Central memory CD8-positive, alpha-beta T cell (primary cell): ENCODE data around the gene HECTD2.

Source experiments
- ATAC-seq: fragments of 150-1000 bp; cut with Tn5 transposase; replicated peaks from 2 replicates; pipeline ENCODE4 v1.10.0; 2022; ENCODE audit warnings: mild to moderate bottlenecking, moderate FRiP score, moderate number of reproducible peaks; ENCODE audit not compliant: poor library complexity, severe bottlenecking; ENCODE audit errors: extremely low read depth
- DNase-seq, 2 donors: peaks; one replicate each; pipeline ENCODE4 v3.0.0; 2021; ENCODE audit warnings: low spot score in 2 of 2
- H3K27ac Mint-ChIP-seq: one replicate; pipeline ENCODE4 v1.8.0; 2022; ENCODE audit warnings: low read depth, mild to moderate bottlenecking, moderate library complexity, mixed read lengths
- H3K27me3 Mint-ChIP-seq: one replicate; pipeline ENCODE4 v1.8.0; 2022; ENCODE audit warnings: mixed read lengths
- H3K36me3 Mint-ChIP-seq: one replicate; pipeline ENCODE4 v1.8.0; 2022; ENCODE audit warnings: mild to moderate bottlenecking, moderate library complexity, mixed read lengths; ENCODE audit not compliant: insufficient read depth
- H3K4me1 Mint-ChIP-seq: one replicate; pipeline ENCODE4 v1.8.0; 2022; ENCODE audit warnings: mixed read lengths
- H3K4me3 Mint-ChIP-seq: one replicate; pipeline ENCODE4 v1.8.0; 2022; ENCODE audit warnings: mild to moderate bottlenecking, moderate library complexity, mixed read lengths
- H3K9me3 Mint-ChIP-seq: one replicate; pipeline ENCODE4 v1.8.0; 2022; ENCODE audit warnings: mixed read lengths

Gene HECTD2

DNA sequence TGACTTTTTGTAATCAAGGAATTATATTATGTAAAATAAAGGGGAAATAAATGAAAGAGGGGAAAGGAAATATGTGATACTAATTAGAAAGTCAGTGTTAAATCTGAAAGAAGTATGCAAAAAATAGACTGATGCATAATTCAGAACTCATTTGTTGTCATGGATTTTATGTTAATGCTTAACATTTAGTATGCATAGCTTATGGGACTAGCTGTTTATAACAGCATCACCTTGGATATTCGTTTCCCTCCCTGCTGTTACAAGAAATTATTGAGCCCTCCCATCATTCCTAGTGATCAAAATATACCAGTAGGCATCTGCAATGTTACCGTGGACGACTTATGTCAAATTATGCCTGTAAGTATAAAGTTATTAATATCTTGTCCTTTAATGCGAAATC lies 85.9 kb downstream of the HECTD2 start:
- Mint-ChIP-seq H3K36me3 (no peaks in the 10 kb centered on the region), H3K27me3 (no peaks in the 10 kb centered on the region), H3K9me3 (no peaks in the 10 kb centered on the region), H3K27ac (no peak overlapping the region), H3K4me3 (no peak overlapping the region), H3K4me1 (no peaks in the 10 kb centered on the region)
- no peak for ATAC-seq
- DNase-seq, result no peak

DNA sequence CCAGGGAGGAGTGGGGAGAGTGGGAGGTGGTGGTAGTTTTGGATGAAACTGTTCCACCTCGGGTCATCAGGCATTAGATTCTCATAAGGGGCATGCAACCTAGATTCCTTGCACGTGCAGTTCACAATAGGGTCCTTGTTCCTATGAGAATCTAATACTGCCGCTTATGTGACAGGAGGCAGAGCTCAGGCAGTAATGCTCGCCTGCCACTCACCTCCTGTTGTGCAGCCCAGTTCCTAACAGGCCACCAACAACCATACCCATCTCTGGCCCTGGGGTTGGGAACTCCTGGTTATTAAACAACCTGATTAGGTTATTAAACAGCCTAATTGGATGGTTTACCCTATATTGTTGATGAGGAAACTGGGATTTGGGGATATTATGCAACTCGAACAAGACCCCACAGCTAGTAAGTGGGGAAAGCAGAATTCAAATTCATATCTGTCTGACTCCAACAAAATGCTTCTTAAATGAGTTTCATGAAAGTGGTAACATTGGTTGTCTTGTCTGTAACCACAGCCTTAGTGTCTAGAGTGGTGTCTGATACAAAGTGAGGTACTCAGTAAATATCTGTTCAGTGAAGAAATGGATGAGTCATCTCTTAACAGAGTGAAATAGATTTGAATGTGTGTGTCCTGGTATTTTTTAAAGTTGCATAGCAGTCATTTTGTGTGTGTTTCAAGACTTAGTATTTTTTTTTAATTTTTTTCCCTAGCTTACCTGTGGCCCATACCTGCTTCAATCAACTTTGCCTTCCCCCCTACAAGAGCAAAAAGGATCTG lies 101.6 kb downstream of the HECTD2 start:
- H3K4me3 Mint-ChIP-seq, result no peak overlapping the region
- DNase-seq, result no peak
- no peaks in the 10 kb centered on the region for H3K36me3 Mint-ChIP-seq
- no peak for ATAC-seq
- H3K27ac Mint-ChIP-seq, result no peak overlapping the region
- H3K4me1 Mint-ChIP-seq, result no peaks in the 10 kb centered on the region
- no peaks in the 10 kb centered on the region for H3K27me3 Mint-ChIP-seq
- H3K9me3 Mint-ChIP-seq, result no peaks in the 10 kb centered on the region

DNA sequence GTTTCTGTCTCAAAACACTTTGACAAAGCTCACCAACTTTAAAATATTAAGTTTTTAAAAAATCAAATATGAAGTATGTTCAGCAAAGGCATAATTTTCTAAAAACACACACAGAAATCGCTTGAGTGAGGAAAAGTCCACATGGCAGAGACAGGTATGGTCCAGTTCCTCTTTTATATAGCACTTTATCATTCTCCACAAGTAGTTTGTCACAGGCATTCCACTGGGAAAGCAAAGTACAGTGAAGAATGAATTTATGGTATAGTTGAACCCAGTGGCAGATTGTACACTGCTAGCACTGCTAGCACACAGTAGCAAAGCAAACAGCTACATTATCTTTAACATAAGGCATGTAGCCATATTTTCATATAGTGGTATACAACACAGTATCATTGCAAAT lies 102.3 kb downstream of the HECTD2 start:
- no peak overlapping the region for H3K4me3 Mint-ChIP-seq
- no peaks in the 10 kb centered on the region for H3K36me3 Mint-ChIP-seq
- no peaks in the 10 kb centered on the region for H3K27me3 Mint-ChIP-seq
- ATAC-seq, result no peak
- no peaks in the 10 kb centered on the region for H3K9me3 Mint-ChIP-seq
- no peak for DNase-seq
- H3K4me1 Mint-ChIP-seq, result no peaks in the 10 kb centered on the region
- no peak overlapping the region for H3K27ac Mint-ChIP-seq

DNA sequence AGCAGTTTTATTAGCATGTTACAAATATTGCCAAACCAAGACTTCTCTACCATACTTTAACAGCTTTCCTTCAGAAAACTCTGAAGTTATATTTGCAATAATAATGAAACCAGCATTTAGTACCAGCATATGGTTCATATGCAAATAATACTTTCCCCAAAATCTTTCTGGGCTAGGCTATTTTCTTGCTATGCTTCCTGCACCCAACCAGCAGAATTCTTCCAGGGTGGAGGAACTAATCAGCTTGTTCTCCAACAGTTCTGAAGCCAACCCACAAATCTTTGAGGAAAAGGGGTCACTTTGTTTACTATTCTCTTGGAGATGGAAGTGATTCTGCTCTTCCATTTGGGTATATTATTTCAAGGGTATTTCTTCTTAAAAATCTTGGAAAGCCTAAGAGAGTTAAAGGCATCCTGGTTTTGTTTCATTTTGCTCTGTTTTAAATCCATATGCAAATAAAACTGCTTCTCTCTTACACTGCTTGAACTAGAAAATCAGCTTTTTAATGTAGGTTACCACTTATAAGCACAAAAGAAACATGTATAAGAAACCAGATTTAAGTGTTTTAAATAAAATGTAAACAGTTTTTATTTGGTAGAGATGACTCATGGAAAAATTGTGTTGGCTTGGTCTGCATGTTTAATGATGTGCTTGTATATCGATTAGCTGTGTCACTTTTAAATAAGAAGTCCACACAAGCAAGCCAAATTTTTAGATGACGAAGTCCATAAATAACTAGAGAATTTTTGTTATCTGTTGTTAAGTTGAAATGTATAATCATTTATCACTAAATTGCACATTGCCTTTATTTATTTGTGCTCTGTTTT lies 103.7 kb downstream of the HECTD2 start:
- Mint-ChIP-seq H3K36me3 (no peaks in the 10 kb centered on the region), H3K27me3 (no peaks in the 10 kb centered on the region)
- DNase-seq, result no peak

DNA sequence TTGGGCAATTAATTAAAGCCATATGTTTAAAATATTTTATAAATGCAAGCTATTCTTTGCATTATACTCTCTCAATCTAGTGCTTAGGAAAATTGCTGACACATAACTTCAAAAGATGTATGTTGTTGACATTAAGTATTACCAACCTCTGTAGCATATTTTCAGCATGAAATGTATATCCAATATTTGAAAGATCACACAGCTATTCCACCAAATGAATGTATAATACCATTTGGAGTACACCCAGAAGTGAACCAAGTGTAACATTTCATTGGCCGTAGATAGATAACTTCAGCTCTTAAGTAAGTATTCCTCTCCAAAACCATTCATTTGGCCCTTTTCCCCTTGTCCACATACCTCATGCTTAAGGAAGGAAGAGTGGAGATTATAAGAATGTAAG lies 104.6 kb downstream of the HECTD2 start:
- no peak overlapping the region for H3K27ac Mint-ChIP-seq
- H3K9me3 Mint-ChIP-seq, result no peaks in the 10 kb centered on the region

More for the DNA sequence above, 103.7 kb downstream of the HECTD2 start:
- no peaks in the 10 kb centered on the region for H3K9me3 Mint-ChIP-seq
- H3K27ac Mint-ChIP-seq, result no peak overlapping the region
- no peak for ATAC-seq
- H3K4me1 Mint-ChIP-seq, result no peaks in the 10 kb centered on the region
- H3K4me3 Mint-ChIP-seq, result no peak overlapping the region

DNA sequence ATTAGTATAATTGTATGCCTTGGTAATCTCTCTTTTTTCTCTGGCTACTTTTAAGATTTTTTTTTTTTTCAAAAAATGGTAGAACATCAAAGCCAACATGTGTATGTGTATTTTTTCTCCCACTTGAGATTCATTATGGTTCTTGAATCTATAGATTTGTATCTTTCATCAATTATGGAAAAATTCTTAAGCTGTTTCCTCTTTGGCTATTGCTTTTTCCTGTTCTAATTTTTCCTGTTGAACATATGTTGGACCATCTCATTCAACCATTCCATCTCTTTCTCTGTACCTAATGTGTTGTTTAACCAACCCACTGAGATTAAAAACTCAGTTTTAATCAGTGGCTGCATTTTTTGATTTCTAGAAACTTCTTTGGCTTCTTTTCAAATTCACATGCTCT lies 107.2 kb downstream of the HECTD2 start:
- no peaks in the 10 kb centered on the region for H3K9me3 Mint-ChIP-seq
- H3K4me1 Mint-ChIP-seq, result no peaks in the 10 kb centered on the region
- ATAC-seq (no peak), DNase-seq (no peak)
- H3K4me3 Mint-ChIP-seq, result no peak overlapping the region
- no peaks in the 10 kb centered on the region for H3K36me3 Mint-ChIP-seq
- no peak overlapping the region for H3K27ac Mint-ChIP-seq
- no peaks in the 10 kb centered on the region for H3K27me3 Mint-ChIP-seq

More for the DNA sequence above, 104.6 kb downstream of the HECTD2 start:
- ATAC-seq (no peak), DNase-seq (no peak)
- no peaks in the 10 kb centered on the region for H3K27me3 Mint-ChIP-seq
- no peaks in the 10 kb centered on the region for H3K36me3 Mint-ChIP-seq
- H3K4me1 Mint-ChIP-seq, result no peaks in the 10 kb centered on the region
- no peak overlapping the region for H3K4me3 Mint-ChIP-seq

DNA sequence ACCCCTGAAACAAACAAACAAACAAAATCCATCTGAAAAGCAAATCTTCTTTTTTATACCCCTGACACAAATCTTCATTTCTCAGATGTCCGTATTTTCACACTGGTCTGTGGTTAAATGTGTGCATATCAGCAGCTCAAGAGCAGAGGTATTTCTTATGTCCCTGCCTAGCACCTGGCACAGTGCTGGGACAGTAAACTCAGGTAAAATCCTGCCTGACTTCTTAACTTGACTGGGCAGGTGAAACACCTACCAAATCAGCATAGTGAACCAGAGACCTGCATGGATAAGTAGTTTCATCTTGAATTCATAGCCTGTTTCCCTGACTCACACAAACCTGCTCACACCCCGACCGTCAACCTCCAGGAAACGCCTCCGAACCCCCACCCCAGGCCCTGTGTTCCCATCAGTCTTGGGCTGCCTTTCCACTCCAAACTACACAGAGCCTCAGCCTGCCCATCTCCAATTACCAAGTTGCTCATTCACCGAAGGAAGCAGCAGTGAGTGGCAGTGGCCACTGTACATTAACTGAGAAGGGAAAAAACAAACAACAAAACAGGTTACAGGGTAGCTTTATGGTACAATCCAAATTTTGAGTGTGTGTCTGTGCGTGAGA lies 109.9 kb downstream of the HECTD2 start:
- no peaks in the 10 kb centered on the region for H3K9me3 Mint-ChIP-seq
- H3K27ac Mint-ChIP-seq, result no peak overlapping the region
- DNase-seq (no peak), ATAC-seq (no peak)
- H3K36me3 Mint-ChIP-seq, result no peaks in the 10 kb centered on the region
- H3K27me3 Mint-ChIP-seq, result no peaks in the 10 kb centered on the region
- H3K4me1 Mint-ChIP-seq, result no peaks in the 10 kb centered on the region
- H3K4me3 Mint-ChIP-seq, result no peak overlapping the region

DNA sequence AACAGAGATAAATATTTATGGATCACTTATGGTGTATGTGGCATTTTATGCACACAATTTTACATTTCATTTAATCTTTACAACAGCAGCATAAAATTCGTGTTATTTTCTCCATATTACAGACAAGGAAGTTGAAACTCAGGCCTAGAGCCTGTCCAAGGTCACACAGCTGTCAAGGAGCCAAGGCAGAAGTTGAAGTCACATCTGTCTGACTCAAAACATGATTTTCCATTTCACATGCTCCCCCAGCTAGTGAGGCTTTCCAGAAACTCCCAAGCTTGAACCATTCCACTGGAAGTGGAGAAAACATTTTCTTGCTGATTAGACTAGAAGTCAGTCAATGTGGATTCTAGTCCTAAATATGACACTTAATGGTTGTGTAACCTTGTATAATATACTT lies 110.5 kb downstream of the HECTD2 start:
- Mint-ChIP-seq H3K4me1 (no peaks in the 10 kb centered on the region), H3K27ac (no peak overlapping the region), H3K27me3 (no peaks in the 10 kb centered on the region), H3K4me3 (no peak overlapping the region), H3K36me3 (no peaks in the 10 kb centered on the region), H3K9me3 (no peaks in the 10 kb centered on the region)
- DNase-seq, result no peak
- no peak for ATAC-seq

DNA sequence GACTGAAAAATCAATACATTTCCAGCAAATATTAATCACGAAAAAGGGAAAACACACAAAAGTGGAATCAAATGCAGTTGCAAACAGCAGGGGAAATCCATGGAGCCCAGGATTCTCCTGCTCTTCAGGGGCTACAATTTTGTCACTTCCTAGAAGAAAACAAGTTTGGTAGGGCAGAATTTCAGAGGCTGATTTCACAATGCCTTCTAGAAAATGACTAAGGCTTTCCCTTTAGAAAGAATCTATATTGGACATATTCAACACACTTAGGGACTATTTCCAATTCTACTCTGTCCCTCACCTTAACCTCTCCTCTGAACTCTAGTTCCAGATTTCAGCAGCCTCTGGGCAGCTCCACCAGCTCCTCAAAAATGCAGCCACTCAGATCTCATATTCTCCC lies 111.3 kb downstream of the HECTD2 start:
- Mint-ChIP-seq H3K27me3 (no peaks in the 10 kb centered on the region), H3K4me1 (no peaks in the 10 kb centered on the region), H3K27ac (no peak overlapping the region), H3K36me3 (no peaks in the 10 kb centered on the region), H3K9me3 (no peaks in the 10 kb centered on the region), H3K4me3 (no peak overlapping the region)
- no peak for ATAC-seq
- no peak for DNase-seq

DNA sequence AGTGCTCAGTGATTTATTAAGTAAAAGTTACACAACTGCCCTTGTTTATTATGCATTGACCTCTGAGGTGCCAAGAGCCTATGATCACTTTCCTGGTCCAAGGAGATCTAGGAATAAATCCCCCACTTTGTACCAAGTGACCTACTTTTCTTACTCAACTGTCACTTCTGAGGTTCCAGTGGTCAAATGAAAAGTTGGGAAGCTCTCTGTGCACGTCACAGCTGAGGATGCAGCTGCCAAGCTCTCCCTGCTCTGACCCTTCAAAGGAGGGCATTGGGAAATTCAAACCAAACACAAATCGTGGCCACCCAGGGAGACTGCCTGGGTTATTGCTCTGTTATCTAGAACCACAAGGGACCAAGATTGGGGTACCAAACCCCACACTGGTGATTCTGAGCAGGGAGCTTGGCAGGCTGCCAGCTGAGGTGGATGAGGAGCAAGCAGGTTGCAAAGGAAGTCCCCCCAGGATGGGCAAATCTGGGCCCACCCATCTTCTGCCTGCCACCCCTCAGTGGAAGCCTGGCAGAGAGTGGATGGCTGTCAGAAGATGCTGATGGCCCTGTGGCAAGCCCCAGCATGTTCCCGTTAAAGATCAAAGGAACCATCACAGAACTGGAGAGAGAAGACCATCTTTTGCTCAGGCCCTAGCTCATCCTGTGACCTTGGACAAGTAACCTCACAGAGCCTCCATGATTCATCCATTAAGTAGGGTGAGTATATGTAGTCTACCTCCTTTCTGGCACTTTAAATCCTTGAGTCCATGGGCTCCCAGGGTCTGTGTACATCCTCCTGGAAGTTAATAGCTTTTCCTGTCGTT lies 116.0 kb downstream of the HECTD2 start:
- H3K27me3 Mint-ChIP-seq, result peaks cover 21% of the 10 kb centered on the region
- no peak for DNase-seq
- no peak for ATAC-seq
- no peak overlapping the region for H3K4me3 Mint-ChIP-seq
- no peak overlapping the region for H3K27ac Mint-ChIP-seq
- no peaks in the 10 kb centered on the region for H3K4me1 Mint-ChIP-seq
- H3K36me3 Mint-ChIP-seq, result no peaks in the 10 kb centered on the region
- no peaks in the 10 kb centered on the region for H3K9me3 Mint-ChIP-seq

DNA sequence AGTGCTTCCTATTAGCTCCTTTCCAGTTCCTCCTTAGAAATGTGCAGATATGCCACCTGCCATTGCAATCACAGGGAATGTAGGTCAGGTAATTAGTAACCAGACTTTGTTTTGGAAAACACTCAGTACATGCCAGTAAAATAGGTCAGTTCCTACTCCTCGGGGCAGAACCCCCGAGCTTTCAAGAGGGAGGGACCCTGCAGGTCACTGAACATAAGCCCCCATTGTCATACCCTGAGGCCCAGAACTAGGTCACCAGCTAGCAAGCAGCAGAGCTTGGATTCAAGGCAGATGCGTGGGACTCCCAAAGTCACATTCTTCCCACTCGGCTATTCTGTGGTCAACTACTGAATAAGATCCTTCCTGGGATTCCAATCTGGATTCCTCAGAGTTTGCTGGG lies 117.9 kb downstream of the HECTD2 start:
- H3K27me3 Mint-ChIP-seq, result peaks cover 40% of the 10 kb centered on the region

DNA sequence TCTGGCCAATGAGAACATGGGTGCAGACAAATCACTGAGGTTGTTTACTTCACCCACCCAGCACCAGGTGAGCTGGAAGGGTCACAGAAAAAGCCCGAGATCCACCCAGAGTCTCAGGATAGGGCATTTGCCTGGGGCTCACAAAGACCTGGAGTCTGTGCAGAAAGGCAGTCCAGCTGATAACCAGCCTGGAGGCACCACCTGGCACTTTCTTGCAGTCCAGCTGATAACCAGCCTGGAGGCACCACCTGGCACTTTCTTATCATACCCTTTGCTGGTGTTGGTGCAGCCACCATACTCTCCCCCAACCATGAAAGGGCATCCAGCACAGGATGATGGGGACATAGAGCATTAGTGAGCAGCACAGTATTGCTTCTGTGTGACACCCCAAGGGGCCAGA lies 118.6 kb downstream of the HECTD2 start:
- H3K4me1 Mint-ChIP-seq, result no peaks in the 10 kb centered on the region

More for the DNA sequence above, 117.9 kb downstream of the HECTD2 start:
- Mint-ChIP-seq H3K4me1 (no peaks in the 10 kb centered on the region), H3K4me3 (no peak overlapping the region), H3K36me3 (no peaks in the 10 kb centered on the region), H3K9me3 (no peaks in the 10 kb centered on the region), H3K27ac (no peak overlapping the region)
- ATAC-seq (no peak), DNase-seq (no peak)

More for the DNA sequence above, 118.6 kb downstream of the HECTD2 start:
- H3K27me3 Mint-ChIP-seq, result peaks cover 40% of the 10 kb centered on the region
- no peak for ATAC-seq
- H3K27ac Mint-ChIP-seq, result no peak overlapping the region
- no peak overlapping the region for H3K4me3 Mint-ChIP-seq
- no peak for DNase-seq
- no peaks in the 10 kb centered on the region for H3K36me3 Mint-ChIP-seq
- no peaks in the 10 kb centered on the region for H3K9me3 Mint-ChIP-seq
